K562 (cell line): ENCODE results near the gene RASL11A. TPM values are rescaled to one million over a fixed set of nuclear protein-coding genes. Genes with fewer than 3 reads are reported as not detected.

Experiments
- polyA plus RNA-seq, 8 experiments: library from polyadenylated mRNA; depleted of rRNA in 4 of 8; stranded (reverse) in 5 of 8; unstranded in 3 of 8; fragments of >200 nt; fragmentation: Nextera tagmentation in 2 of 8; fragmentation: Illumina TruSeq in 1 of 8; extraction: Ambion mirVana in 2 of 8; extraction: Trizol in 1 of 8; gene quantifications; 2 replicates each; pipeline versions ENCODE4 v1.2.1 to v1.2.3, GENCODE V29; 2011 to 2014; ENCODE audit warnings: inconsistent platforms in 1 of 8, missing spikeins in 1 of 8
- total RNA-seq, 7 experiments: library from RNA; depleted of rRNA in 6 of 7; stranded (reverse); fragments of >200 nt in 6 of 7; fragmentation: Illumina TruSeq in 2 of 7; extraction: Trizol in 2 of 7; gene quantifications; 2 replicates each; pipeline versions ENCODE4 v1.2.1 to v1.2.3, GENCODE V29; 2011 to 2021; ENCODE audit warnings: low replicate concordance in 1 of 7
- TF ChIP-seq, protein P1 (sequence below): fragments of 450-650 bp; IDR thresholded peaks from 2 replicates; pipeline ENCODE4 v1.7.0; 2016; ENCODE audit warnings: borderline replicate concordance
- TF ChIP-seq, protein P2 (sequence below), 2 experiments: fragments of 450-650 bp in 1 of 2; sonication (generic) in 1 of 2; formaldehyde crosslinking in 1 of 2; IDR thresholded peaks in 1 of 2; conservative IDR thresholded peaks in 1 of 2; 2 replicates each; pipeline versions ENCODE4 v1.6.1 to v1.8.1; 2016 to 2023; ENCODE audit warnings: mild to moderate bottlenecking in 2 of 2, moderate library complexity in 2 of 2, inconsistent platforms in 1 of 2, missing genetic modification reagents in 1 of 2
- TF ChIP-seq, protein P3 (sequence below): fragments of 450-650 bp; IDR thresholded peaks from 2 replicates; pipeline ENCODE4 v1.6.1; 2016; ENCODE audit warnings: low read depth

The RASL11A gene
- total and polyA plus RNA-seq, 9 of the 15 experiments (the other 6 are each of a cell fraction or from before 2014, with no cell fraction given) = 0.11 to 2.2 (median 1.5) TPM; not detected in 1

DNA sequence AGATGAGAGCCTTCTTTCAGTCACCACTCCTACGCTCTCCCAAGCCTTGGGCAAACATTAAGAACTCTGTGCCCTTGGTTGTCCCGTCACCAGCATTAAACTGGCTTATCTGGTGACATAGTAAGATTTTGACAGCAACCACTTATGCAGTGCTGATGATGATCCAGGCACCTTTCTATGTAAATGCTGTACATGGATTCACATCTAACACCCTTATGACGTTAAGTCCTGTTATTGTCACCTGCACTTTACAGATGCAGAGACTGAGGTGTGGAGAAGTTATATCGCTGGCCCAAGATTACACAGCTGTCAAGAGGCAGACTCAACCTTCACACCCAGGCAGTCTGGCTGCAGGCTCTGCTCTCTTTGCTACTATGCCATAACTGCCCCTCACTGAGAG, 25.0 kb downstream of the RASL11A start (continued):
- TF ChIP-seq, protein P1, sequence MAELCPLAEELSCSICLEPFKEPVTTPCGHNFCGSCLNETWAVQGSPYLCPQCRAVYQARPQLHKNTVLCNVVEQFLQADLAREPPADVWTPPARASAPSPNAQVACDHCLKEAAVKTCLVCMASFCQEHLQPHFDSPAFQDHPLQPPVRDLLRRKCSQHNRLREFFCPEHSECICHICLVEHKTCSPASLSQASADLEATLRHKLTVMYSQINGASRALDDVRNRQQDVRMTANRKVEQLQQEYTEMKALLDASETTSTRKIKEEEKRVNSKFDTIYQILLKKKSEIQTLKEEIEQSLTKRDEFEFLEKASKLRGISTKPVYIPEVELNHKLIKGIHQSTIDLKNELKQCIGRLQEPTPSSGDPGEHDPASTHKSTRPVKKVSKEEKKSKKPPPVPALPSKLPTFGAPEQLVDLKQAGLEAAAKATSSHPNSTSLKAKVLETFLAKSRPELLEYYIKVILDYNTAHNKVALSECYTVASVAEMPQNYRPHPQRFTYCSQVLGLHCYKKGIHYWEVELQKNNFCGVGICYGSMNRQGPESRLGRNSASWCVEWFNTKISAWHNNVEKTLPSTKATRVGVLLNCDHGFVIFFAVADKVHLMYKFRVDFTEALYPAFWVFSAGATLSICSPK = no peak
- TF ChIP-seq, protein P2, sequence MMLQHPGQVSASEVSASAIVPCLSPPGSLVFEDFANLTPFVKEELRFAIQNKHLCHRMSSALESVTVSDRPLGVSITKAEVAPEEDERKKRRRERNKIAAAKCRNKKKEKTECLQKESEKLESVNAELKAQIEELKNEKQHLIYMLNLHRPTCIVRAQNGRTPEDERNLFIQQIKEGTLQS (IDR thresholded peaks at IDR 0.05) = no peak
- TF ChIP-seq, protein P2 (CRISPR knock-in tag; conservative IDR thresholded peaks at IDR 0.05) = no peak
- TF ChIP-seq, protein P3, sequence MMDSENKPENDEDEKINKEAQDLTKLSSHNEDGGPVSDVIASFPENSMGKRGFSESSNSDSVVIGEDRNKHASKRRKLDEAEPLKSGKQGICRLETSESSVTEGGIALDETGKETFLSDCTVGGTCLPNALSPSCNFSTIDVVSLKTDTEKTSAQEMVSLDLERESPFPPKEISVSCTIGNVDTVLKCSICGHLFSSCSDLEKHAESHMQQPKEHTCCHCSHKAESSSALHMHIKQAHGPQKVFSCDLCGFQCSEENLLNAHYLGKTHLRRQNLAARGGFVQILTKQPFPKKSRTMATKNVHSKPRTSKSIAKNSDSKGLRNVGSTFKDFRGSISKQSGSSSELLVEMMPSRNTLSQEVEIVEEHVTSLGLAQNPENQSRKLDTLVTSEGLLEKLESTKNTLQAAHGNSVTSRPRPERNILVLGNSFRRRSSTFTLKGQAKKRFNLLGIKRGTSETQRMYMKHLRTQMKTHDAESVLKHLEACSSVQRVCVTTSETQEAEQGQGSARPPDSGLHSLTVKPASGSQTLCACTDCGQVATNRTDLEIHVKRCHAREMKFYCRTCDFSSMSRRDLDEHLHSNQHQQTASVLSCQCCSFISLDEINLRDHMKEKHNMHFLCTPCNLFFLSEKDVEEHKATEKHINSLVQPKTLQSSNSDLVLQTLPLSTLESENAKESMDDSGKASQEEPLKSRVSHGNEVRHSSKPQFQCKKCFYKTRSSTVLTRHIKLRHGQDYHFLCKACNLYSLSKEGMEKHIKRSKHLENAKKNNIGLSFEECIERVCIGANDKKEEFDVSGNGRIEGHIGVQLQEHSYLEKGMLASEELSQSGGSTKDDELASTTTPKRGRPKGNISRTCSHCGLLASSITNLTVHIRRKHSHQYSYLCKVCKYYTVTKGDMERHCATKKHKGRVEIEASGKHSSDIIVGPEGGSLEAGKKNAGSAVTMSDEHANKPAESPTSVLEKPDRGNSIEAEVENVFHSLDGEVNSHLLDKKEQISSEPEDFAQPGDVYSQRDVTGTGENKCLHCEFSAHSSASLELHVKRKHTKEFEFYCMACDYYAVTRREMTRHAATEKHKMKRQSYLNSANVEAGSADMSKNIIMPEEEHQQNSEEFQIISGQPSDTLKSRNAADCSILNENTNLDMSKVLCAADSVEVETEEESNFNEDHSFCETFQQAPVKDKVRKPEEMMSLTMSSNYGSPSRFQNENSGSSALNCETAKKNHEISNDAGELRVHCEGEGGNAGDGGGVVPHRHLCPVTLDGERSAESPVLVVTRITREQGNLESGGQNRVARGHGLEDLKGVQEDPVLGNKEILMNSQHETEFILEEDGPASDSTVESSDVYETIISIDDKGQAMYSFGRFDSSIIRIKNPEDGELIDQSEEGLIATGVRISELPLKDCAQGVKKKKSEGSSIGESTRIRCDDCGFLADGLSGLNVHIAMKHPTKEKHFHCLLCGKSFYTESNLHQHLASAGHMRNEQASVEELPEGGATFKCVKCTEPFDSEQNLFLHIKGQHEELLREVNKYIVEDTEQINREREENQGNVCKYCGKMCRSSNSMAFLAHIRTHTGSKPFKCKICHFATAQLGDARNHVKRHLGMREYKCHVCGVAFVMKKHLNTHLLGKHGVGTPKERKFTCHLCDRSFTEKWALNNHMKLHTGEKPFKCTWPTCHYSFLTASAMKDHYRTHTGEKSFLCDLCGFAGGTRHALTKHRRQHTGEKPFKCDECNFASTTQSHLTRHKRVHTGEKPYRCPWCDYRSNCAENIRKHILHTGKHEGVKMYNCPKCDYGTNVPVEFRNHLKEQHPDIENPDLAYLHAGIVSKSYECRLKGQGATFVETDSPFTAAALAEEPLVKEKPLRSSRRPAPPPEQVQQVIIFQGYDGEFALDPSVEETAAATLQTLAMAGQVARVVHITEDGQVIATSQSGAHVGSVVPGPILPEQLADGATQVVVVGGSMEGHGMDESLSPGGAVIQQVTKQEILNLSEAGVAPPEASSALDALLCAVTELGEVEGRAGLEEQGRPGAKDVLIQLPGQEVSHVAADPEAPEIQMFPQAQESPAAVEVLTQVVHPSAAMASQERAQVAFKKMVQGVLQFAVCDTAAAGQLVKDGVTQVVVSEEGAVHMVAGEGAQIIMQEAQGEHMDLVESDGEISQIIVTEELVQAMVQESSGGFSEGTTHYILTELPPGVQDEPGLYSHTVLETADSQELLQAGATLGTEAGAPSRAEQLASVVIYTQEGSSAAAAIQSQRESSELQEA = no peak
- TF ChIP-seq, all 486 proteins: peak for 0
